Natural killer cell (primary cell): ENCODE results near the gene XAB2. TPM values are rescaled to one million over a fixed set of nuclear protein-coding genes. Genes with fewer than 3 reads are reported as not detected.
"Not testable (repeated sequence)": the region's sequence is repeated elsewhere in the genome, so short reads cannot be mapped to it uniquely, and the experiment has no call there.

Source experiments
- ATAC-seq, 3 donors: fragments of 150-1000 bp in 2 of 3; fragments of 200-7000 bp in 1 of 3; cut with Tn5 transposase; 1 replicate in 1 of 3; 2 replicates in 2 of 3; pipeline ENCODE4 v1.10.0; 2021; ENCODE audit warnings: mild to moderate bottlenecking in 2 of 3, moderate library complexity in 2 of 3
- DNase-seq, 2 donors: peaks; one replicate each; pipeline versions ENCODE4 v3.0.0 to v3.0.0-alpha.2; 2013 to 2021; ENCODE audit warnings: mixed read lengths in 1 of 2
- H3K27ac ChIP-seq: one replicate; pipeline ENCODE4 v1.5.1; 2013; ENCODE audit warnings: mild to moderate bottlenecking, low read length
- H3K27me3 ChIP-seq: one replicate; pipeline ENCODE4 v1.6.1; 2013; ENCODE audit warnings: low read length; ENCODE audit not compliant: control insufficient read depth, insufficient read depth
- H3K36me3 ChIP-seq: one replicate; pipeline ENCODE4 v1.6.1; 2013; ENCODE audit warnings: low read length; ENCODE audit not compliant: control insufficient read depth, insufficient read depth
- H3K4me1 ChIP-seq: one replicate; pipeline ENCODE4 v1.6.1; 2013; ENCODE audit warnings: low read length; ENCODE audit not compliant: control insufficient read depth, insufficient read depth
- H3K4me3 ChIP-seq: one replicate; pipeline ENCODE4 v1.5.1; 2013; ENCODE audit warnings: low read length
- H3K9me3 ChIP-seq: one replicate; pipeline ENCODE4 v1.6.1; 2013; ENCODE audit warnings: low read length; ENCODE audit not compliant: control insufficient read depth, insufficient read depth
- H3K27ac Mint-ChIP-seq, 2 donors: one replicate each; pipeline ENCODE4 v1.8.0; 2022; ENCODE audit warnings: mild to moderate bottlenecking in 2 of 2, mixed read lengths in 2 of 2, moderate library complexity in 1 of 2
- H3K27me3 Mint-ChIP-seq, 2 donors: one replicate each; pipeline ENCODE4 v1.8.0; 2022; ENCODE audit warnings: low read depth in 2 of 2, mixed read lengths in 2 of 2
- H3K36me3 Mint-ChIP-seq: one replicate; pipeline ENCODE4 v1.8.0; 2022; ENCODE audit warnings: mixed read lengths
- H3K4me1 Mint-ChIP-seq, 2 donors: one replicate each; pipeline ENCODE4 v1.8.0; 2022; ENCODE audit warnings: mixed read lengths in 2 of 2
- H3K4me3 Mint-ChIP-seq: one replicate; pipeline ENCODE4 v1.8.0; 2022; ENCODE audit warnings: mild to moderate bottlenecking, moderate library complexity, mixed read lengths
- H3K9me3 Mint-ChIP-seq, 2 donors: one replicate each; pipeline ENCODE4 v1.8.0; 2022; ENCODE audit warnings: mixed read lengths in 2 of 2
- CTCF ChIP-seq: fragments of 200-600 bp; IDR thresholded peaks from one replicate; pipeline ENCODE4 v1.8.0; 2022; ENCODE audit warnings: antibody characterized with exemption
- WGBS: methylation state at CpG from one replicate; pipeline ENCODE4 v1.1.7; 2013; ENCODE audit warnings: missing lambda C conversion rate; ENCODE audit not compliant: insufficient coverage; 5-methylcytosine and 5-hydroxymethylcytosine counted together
- intact Hi-C: fragments of 100-400 bp; cut with micrococcal nuclease; formaldehyde crosslinking; loops from one replicate; pipeline ENCODE4 v1.14.2; 2022
- total RNA-seq, 4 donors: library from RNA; stranded (reverse); fragments of 120-200 nt in 1 of 4; gene quantifications; one replicate each; pipeline versions ENCODE4 v1.2.3 to v1.2.4, GENCODE V29; 2013 to 2022

The XAB2 gene
- total RNA-seq, 3 donors from 2014 or later (not counting 1 experiment from before 2014, with no cell fraction given) = 60.2 to 70.8 (median 67.7) TPM

- Mint-ChIP-seq H3K27ac (no peak overlapping the region), H3K27me3 (peaks cover 6 to 11% of the 10 kb centered on the region in 2 donors), H3K9me3 (no peaks in the 10 kb centered on the region), H3K4me1 (no peaks in the 10 kb centered on the region), H3K36me3 (no peaks in the 10 kb centered on the region), H3K4me3 (no peak overlapping the region)
- DNase-seq (no peak), ATAC-seq (no peak)
- H3K27me3 ChIP-seq = no peaks in the 10 kb centered on the region
- no peaks in the 10 kb centered on the region for H3K9me3 ChIP-seq
- no peaks in the 10 kb centered on the region for H3K4me1 ChIP-seq
- no peaks in the 10 kb centered on the region for H3K36me3 ChIP-seq
- H3K4me3 ChIP-seq = no peak overlapping the region
- WGBS = 84% methylated on average over 6 of the region's 6 CpGs
- intact Hi-C loops = no loop called here
- no peak overlapping the region for H3K27ac ChIP-seq
- TF ChIP-seq CTCF = no peak
Observed at GRCh38 chr19:7579182-7579581, 50.2 kb downstream of the XAB2 start.

- Histone ChIP-seq H3K4me3 (no peak overlapping the region), H3K27ac (no peak overlapping the region), H3K36me3 (no peaks in the 10 kb centered on the region), H3K9me3 (no peaks in the 10 kb centered on the region), H3K4me1 (no peaks in the 10 kb centered on the region), H3K27me3 (no peaks in the 10 kb centered on the region)
- ATAC-seq (no peak), DNase-seq (no peak)
- Mint-ChIP-seq H3K4me1 (no peaks in the 10 kb centered on the region), H3K27me3 (peaks cover 6 to 11% of the 10 kb centered on the region in 2 donors), H3K36me3 (no peaks in the 10 kb centered on the region), H3K9me3 (no peaks in the 10 kb centered on the region), H3K27ac (no peak overlapping the region), H3K4me3 (no peak overlapping the region)
- no peak for TF ChIP-seq CTCF
- 68% methylated on average over 5 of the region's 6 CpGs for WGBS
- intact Hi-C loops = no loop called here
Observed at GRCh38 chr19:7578127-7578526, 51.2 kb downstream of the XAB2 start.

GRCh38 chr19:7577422-7577821, 51.9 kb downstream of the XAB2 start:
- H3K9me3 ChIP-seq, H3K27ac ChIP-seq, H3K36me3 Mint-ChIP-seq, H3K4me3 Mint-ChIP-seq, DNase-seq, H3K4me1 ChIP-seq, H3K27ac Mint-ChIP-seq, H3K4me3 ChIP-seq, H3K4me1 Mint-ChIP-seq, intact Hi-C loops, H3K9me3 Mint-ChIP-seq, H3K27me3 ChIP-seq, H3K36me3 ChIP-seq, ATAC-seq: not testable (repeated sequence)
- H3K27me3 Mint-ChIP-seq = peaks cover 4 to 11% of the 10 kb centered on the region in 2 donors
- 85% methylated on average over 1 of the region's 1 CpG for WGBS

- no peaks in the 10 kb centered on the region for H3K36me3 Mint-ChIP-seq
Observed at GRCh38 chr19:7575434-7576040, 53.8 kb downstream of the XAB2 start.

More at GRCh38 chr19:7575434-7576040, 53.8 kb downstream of the XAB2 start:
- no peaks in the 10 kb centered on the region for H3K4me1 ChIP-seq
- DNase-seq (no peak), ATAC-seq (no peak)
- Mint-ChIP-seq H3K9me3 (no peaks in the 10 kb centered on the region), H3K4me1 (no peaks in the 10 kb centered on the region), H3K4me3 (no peak overlapping the region), H3K27ac (no peak overlapping the region), H3K27me3 (peaks cover 3 to 11% of the 10 kb centered on the region in 2 donors)
- H3K27me3 ChIP-seq = no peaks in the 10 kb centered on the region
- no peak overlapping the region for H3K27ac ChIP-seq
- no peaks in the 10 kb centered on the region for H3K9me3 ChIP-seq
- intact Hi-C loops = no loop called here
- TF ChIP-seq CTCF = no peak
- H3K36me3 ChIP-seq = no peaks in the 10 kb centered on the region
- WGBS = 83% methylated on average over 7 of the region's 9 CpGs
- H3K4me3 ChIP-seq = no peak overlapping the region
